Kidney epithelial cell (primary cell): ENCODE data around the gene C3orf33. TPM values are rescaled to one million over a fixed set of nuclear protein-coding genes. Genes with fewer than 3 reads are reported as not detected.

Experiments
- DNase-seq: peaks from one replicate; pipeline ENCODE4 v3.0.0-alpha.2; 2010; ENCODE audit warnings: low read depth
- H3K27me3 ChIP-seq: 2 replicates; pipeline ENCODE4 v1.6.0; 2011; ENCODE audit warnings: low read length; ENCODE audit not compliant: control insufficient read depth, insufficient read depth
- H3K36me3 ChIP-seq: 2 replicates; pipeline ENCODE4 v1.5.1; 2011; ENCODE audit warnings: low read length; ENCODE audit not compliant: control insufficient read depth, insufficient read depth
- H3K4me3 ChIP-seq: 2 replicates; pipeline ENCODE4 v1.5.1; 2011; ENCODE audit warnings: low read depth, mild to moderate bottlenecking, control low read depth, low read length
- CTCF ChIP-seq: IDR thresholded peaks from 2 replicates; pipeline ENCODE4 v1.5.1; 2011; ENCODE audit warnings: mild to moderate bottlenecking, moderate library complexity, low read length, control low read depth, inconsistent platforms; ENCODE audit not compliant: insufficient read depth, poor library complexity, severe bottlenecking
- total RNA-seq: library from RNA; depleted of rRNA; stranded (reverse); fragments of >200 nt; gene quantifications from 2 replicates; pipeline ENCODE4 v1.2.3, GENCODE V29; 2015

Gene C3orf33
- total RNA-seq, 1 donor from 2014 or later = 3.9 TPM

- no peak overlapping the region for H3K4me3 ChIP-seq
- no peak for DNase-seq
- H3K27me3 ChIP-seq = no peaks in the 10 kb centered on the region
- no peak for TF ChIP-seq CTCF
- H3K36me3 ChIP-seq = no peaks in the 10 kb centered on the region
Measured at GRCh38 chr3:155742349-155742965, 63.6 kb downstream of the C3orf33 start.

DNA sequence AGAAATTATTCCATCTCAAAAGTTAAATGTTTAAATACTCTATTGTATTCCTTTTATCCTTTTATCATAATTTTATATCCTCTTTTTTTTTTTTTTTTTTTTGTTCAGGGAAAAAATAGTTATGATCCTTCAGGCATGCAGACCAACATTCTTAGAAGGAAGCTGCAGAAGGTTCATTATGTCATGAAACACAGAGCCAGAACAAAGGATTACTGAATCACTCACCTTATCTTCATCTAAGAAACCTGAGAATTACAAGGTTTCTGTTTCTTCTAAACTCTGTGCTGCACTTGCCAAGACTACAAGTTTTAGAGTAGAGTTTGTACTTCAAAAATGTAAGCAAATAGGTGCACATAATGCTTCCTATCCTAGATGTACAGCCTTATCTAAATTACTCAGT lies 64.5 kb downstream of the C3orf33 start:
- DNase-seq = no peak
- TF ChIP-seq CTCF = no peak
- Histone ChIP-seq H3K36me3 (no peaks in the 10 kb centered on the region), H3K4me3 (no peak overlapping the region), H3K27me3 (no peaks in the 10 kb centered on the region)

DNA sequence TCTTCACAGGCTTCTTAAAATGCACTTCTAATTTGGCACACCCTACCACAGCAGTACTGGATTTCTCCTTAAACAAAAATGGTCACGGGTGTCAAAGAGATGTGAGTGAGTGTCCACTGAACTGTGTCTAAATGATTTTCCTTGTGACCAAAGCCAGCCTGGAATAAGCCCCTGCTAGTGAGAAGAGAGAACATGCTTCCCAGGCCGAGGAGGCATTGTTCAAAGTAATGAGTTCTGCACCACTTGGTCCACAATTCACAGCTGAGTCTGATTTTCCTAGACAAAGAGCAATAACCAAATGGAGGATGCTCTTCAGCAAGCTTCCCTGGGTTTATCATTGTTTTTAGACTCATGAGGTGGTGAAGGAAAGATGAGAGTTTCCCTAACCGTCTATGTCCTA lies 65.0 kb downstream of the C3orf33 start:
- no peaks in the 10 kb centered on the region for H3K36me3 ChIP-seq
- no peak for DNase-seq
- no peak for TF ChIP-seq CTCF
- no peak overlapping the region for H3K4me3 ChIP-seq
- H3K27me3 ChIP-seq = no peaks in the 10 kb centered on the region

GRCh38 chr3:155739154-155739553 lies 66.9 kb downstream of the C3orf33 start:
- peak; percentile 24 for TF ChIP-seq CTCF
- Histone ChIP-seq H3K4me3 (no peak overlapping the region), H3K27me3 (no peaks in the 10 kb centered on the region), H3K36me3 (no peaks in the 10 kb centered on the region)
- no peak for DNase-seq

DNA sequence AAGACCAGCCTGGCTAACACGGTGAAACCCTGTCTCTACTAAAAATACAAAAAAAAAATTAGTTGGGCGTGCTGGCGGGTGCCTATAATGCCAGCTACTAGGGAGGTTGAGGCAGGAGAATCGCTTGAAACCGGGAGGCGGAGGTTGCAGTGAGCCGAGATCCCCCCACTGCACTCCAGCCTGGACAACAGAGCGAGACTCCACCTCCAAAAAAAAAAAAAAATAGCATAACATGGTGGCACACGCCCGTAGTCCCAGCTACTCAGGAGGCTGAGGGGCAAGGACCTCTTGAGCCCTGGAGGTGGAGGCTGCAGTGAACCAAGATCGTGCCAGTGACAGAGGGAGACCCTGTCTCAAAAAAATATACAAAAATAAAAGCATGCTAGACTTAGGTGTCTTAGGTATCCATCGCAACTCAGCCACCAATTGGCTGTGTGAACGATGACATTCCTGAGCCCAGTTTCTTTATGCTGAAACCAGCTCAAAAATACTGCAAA lies 67.5 kb downstream of the C3orf33 start:
- Histone ChIP-seq H3K27me3 (no peaks in the 10 kb centered on the region), H3K4me3 (no peak overlapping the region), H3K36me3 (no peaks in the 10 kb centered on the region)
- TF ChIP-seq CTCF = no peak
- DNase-seq = no peak
